HG03045 (cell line): Measurements from ENCODE around the gene LAMB3.
"Not testable (repeated sequence)": the region's sequence is repeated elsewhere in the genome, so short reads cannot be mapped to it uniquely, and the experiment has no call there.

Experiments used
- ATAC-seq: cut with Tn5 transposase; IDR thresholded peaks from one replicate; pipeline ENCODE4 v1.9.1; 2021; ENCODE audit warnings: mild to moderate bottlenecking, moderate library complexity; ENCODE audit not compliant: unreplicated experiment

Gene LAMB3

GRCh38 chr1:209652121-209652735 is at the start of gene LAMB3:
LAMB3 (minus strand) TSS chr1:209652425; CDS start chr1:209650944, 1,481 bp downstream.
- ATAC-seq: no peak

- not testable (repeated sequence) for ATAC-seq
Measured at GRCh38 chr1:209700686-209701085, 48.5 kb upstream of the LAMB3 start.

- ATAC-seq: no peak
Measured at GRCh38 chr1:209697126-209697525, 44.9 kb upstream of the LAMB3 start.

GRCh38 chr1:209696673-209697072 is 44.4 kb upstream of the LAMB3 start:
- ATAC-seq: no peak

- no peak for ATAC-seq
Measured at GRCh38 chr1:209692745-209693504, 40.7 kb upstream of the LAMB3 start.

- no peak for ATAC-seq
Measured at GRCh38 chr1:209692296-209692695, 40.1 kb upstream of the LAMB3 start.

- ATAC-seq: no peak
Measured at GRCh38 chr1:209691237-209691636, 39.0 kb upstream of the LAMB3 start.

GRCh38 chr1:209689477-209689876 is 37.3 kb upstream of the LAMB3 start:
- ATAC-seq: no peak

- no peak for ATAC-seq
Measured at GRCh38 chr1:209688746-209689234, 36.6 kb upstream of the LAMB3 start.

GRCh38 chr1:209686322-209686721 is 34.1 kb upstream of the LAMB3 start:
- no peak for ATAC-seq

- no peak for ATAC-seq
Measured at GRCh38 chr1:209685821-209686220, 33.6 kb upstream of the LAMB3 start.

- ATAC-seq: no peak
Measured at GRCh38 chr1:209678981-209679539, 26.8 kb upstream of the LAMB3 start.

- ATAC-seq: no peak
Measured at GRCh38 chr1:209675565-209676154, 23.4 kb upstream of the LAMB3 start.

- no peak for ATAC-seq
Measured at GRCh38 chr1:209674957-209675564, 22.8 kb upstream of the LAMB3 start, which contains the start of gene G0S2. G0S2 (plus strand) TSS chr1:209675412; CDS start chr1:209675685, 273 bp downstream.

GRCh38 chr1:209673631-209674417 is 21.6 kb upstream of the LAMB3 start:
- ATAC-seq: no peak

- ATAC-seq: peak; percentile 84
Measured at GRCh38 chr1:209672705-209673630, 20.7 kb upstream of the LAMB3 start.

GRCh38 chr1:209670441-209671082 is 18.3 kb upstream of the LAMB3 start:
- ATAC-seq: no peak

- ATAC-seq: no peak
Measured at GRCh38 chr1:209667708-209668107, 15.5 kb upstream of the LAMB3 start.

GRCh38 chr1:209667103-209667502 is 14.9 kb upstream of the LAMB3 start:
- no peak for ATAC-seq
